ENCODE data around the gene SOCS6. TPM values are rescaled to one million over a fixed set of nuclear protein-coding genes. Genes with fewer than 3 reads are reported as not detected.

The SOCS6 gene
- total and polyA plus RNA-seq, 2 experiments from 2014 or later, result 4.4 to 13.3 TPM

GRCh38 chr18:70377857-70378701, 89.2 kb downstream of the SOCS6 start:
- no peaks in the 10 kb centered on the region for H3K79me2 ChIP-seq (replicated peaks; ENCODE audit: insufficient read depth)
- H3K4me2 ChIP-seq, result no peak overlapping the region
- DNase-seq (ENCODE audit: low spot score) (no peak), ATAC-seq (no peak)
- H3F3A ChIP-seq (replicated peaks; ENCODE audit: low read depth), result no peaks in the 10 kb centered on the region
- H3K4me1 Mint-ChIP-seq, result peaks cover 6% of the 10 kb centered on the region; the same call in 2 of the 3 replicates
- H3K36me3 ChIP-seq (ENCODE audit: insufficient read depth), result no peaks in the 10 kb centered on the region
- H4K20me1 ChIP-seq (replicated peaks; ENCODE audit: insufficient read depth), result no peaks in the 10 kb centered on the region
- no peaks in the 10 kb centered on the region for H3K9me2 ChIP-seq (ENCODE audit: insufficient read depth)
- H3K4me3 ChIP-seq, result no peak overlapping the region
- no peak overlapping the region for H3K27ac Mint-ChIP-seq
- no peak overlapping the region; the same call in 1 of the 2 replicates for H2AFZ ChIP-seq
- no peaks in the 10 kb centered on the region for H3K27me3 ChIP-seq (ENCODE audit: insufficient read depth)
- H3K4me1 ChIP-seq (ENCODE audit: insufficient read depth), result no peaks in the 10 kb centered on the region
- H3K27me3 Mint-ChIP-seq (ENCODE audit: insufficient read depth, low read depth, poor library complexity), result peaks cover 2% of the 10 kb centered on the region
- no peaks in the 10 kb centered on the region for H3K36me3 Mint-ChIP-seq (ENCODE audit: low read depth)
- no peak overlapping the region for H3K4me3 Mint-ChIP-seq
- no peaks in the 10 kb centered on the region for H3K9me3 Mint-ChIP-seq
- H3K27ac ChIP-seq (ENCODE audit: low read depth), result no peak overlapping the region
- TF ChIP-seq ZNF331 (CRISPR knock-in tag; IDR thresholded peaks at IDR 0.05; ENCODE audit: low read depth) (no peak), EZH2 (IDR thresholded peaks at IDR 0.05; ENCODE audit: low read depth, unreplicated experiment) (no peak), CREB1 (CRISPR knock-in tag; IDR thresholded peaks at IDR 0.05; ENCODE audit: low read depth) (no peak), EZH2phosphoT487 (IDR thresholded peaks at IDR 0.05; ENCODE audit: unreplicated experiment) (no peak), POLR2AphosphoS5 (IDR thresholded peaks at IDR 0.05; ENCODE audit: low read depth) (no peak), STAT1 (IDR thresholded peaks at IDR 0.05; ENCODE audit: unreplicated experiment) (no peak), NANOG (IDR thresholded peaks at IDR 0.05; ENCODE audit: borderline replicate concordance) (no peak), JUNB (IDR thresholded peaks at IDR 0.05; ENCODE audit: unreplicated experiment) (no peak), ETS1 (IDR thresholded peaks at IDR 0.05) (no peak), CTCF (conservative IDR thresholded peaks at IDR 0.05; ENCODE audit: low read depth in 2 of 2) (no peak), REST (IDR thresholded peaks at IDR 0.05; ENCODE audit: unreplicated experiment) (no peak), ZNF114 (CRISPR knock-in tag; IDR thresholded peaks at IDR 0.05) (no peak), ZNF462 (CRISPR knock-in tag; IDR thresholded peaks at IDR 0.05) (no peak)

Data from GM23338 (cell line).